Panc1 (cell line): ENCODE measurements around the gene EED. TPM values are rescaled to one million over a fixed set of nuclear protein-coding genes. Genes with fewer than 3 reads are reported as not detected.

Experiments used
- ATAC-seq: fragments of 200-7000 bp; cut with Tn5 transposase; 2 replicates; pipeline ENCODE4 v1.9.1; 2020; ENCODE audit warnings: mild to moderate bottlenecking, moderate library complexity
- BruUV-seq: library from RNA; stranded (reverse); fragments of 400-500 nt; replicated peaks from 2 replicates; lab custom pipeline; 2021; lab: Mats Ljungman, UMichigan
- CTCF ChIA-PET: fragments of 300-600 bp; sonication (Branson Sonifier 250); formaldehyde crosslinking; loops from one replicate; lab custom pipeline; 2022; ENCODE audit warnings: antibody characterized with exemption; lab: Charles Lee
- POLR2A ChIA-PET: fragments of 300-600 bp; sonication (Branson Sonifier 250); formaldehyde crosslinking; loops from one replicate; lab custom pipeline; 2022; ENCODE audit warnings: antibody characterized with exemption; lab: Charles Lee
- DNase-seq: peaks from one replicate; pipeline ENCODE4 v3.0.0-alpha.2; 2010; ENCODE audit warnings: low read depth, low spot score
- H3K27ac ChIP-seq: 2 replicates; pipeline ENCODE4 v1.5.1; 2011; ENCODE audit warnings: mild to moderate bottlenecking, low read length, inconsistent platforms
- H3K27me3 ChIP-seq: fragments of 200-500 bp; sonication (Bioruptor generic); 2 replicates; pipeline ENCODE4 v1.6.0; 2014; ENCODE audit warnings: low read length, inconsistent platforms; ENCODE audit not compliant: control insufficient read depth, insufficient read depth
- H3K36me3 ChIP-seq: fragments of 200-500 bp; sonication (Bioruptor generic); 2 replicates; pipeline ENCODE4 v1.5.1; 2014; ENCODE audit warnings: inconsistent platforms, mild to moderate bottlenecking, low read length, moderate library complexity; ENCODE audit not compliant: control insufficient read depth, insufficient read depth
- H3K4me1 ChIP-seq: 2 replicates; pipeline ENCODE4 v1.5.1; 2011; ENCODE audit warnings: inconsistent platforms, mild to moderate bottlenecking, low read length, moderate library complexity; ENCODE audit not compliant: control insufficient read depth, insufficient read depth
- H3K4me3 ChIP-seq, 2 experiments: 2 replicates each; pipeline ENCODE4 v1.5.1; 2011 to 2012; ENCODE audit warnings: low read depth in 2 of 2, low read length in 2 of 2, mild to moderate bottlenecking in 2 of 2, inconsistent platforms in 1 of 2, moderate library complexity in 1 of 2
- H3K9me3 ChIP-seq: fragments of 200-500 bp; sonication (Bioruptor generic); 2 replicates; pipeline ENCODE4 v1.5.1; 2014; ENCODE audit warnings: low read depth, mild to moderate bottlenecking, inconsistent platforms, low read length, moderate library complexity; ENCODE audit not compliant: control insufficient read depth, insufficient read depth
- CTCF ChIP-seq: fragments of 450-650 bp; IDR thresholded peaks from 2 replicates; pipeline ENCODE4 v1.5.1; 2017; ENCODE audit warnings: mild to moderate bottlenecking
- POLR2AphosphoS5 ChIP-seq: IDR thresholded peaks from 2 replicates; pipeline ENCODE4 v1.6.1; 2012; ENCODE audit warnings: mild to moderate bottlenecking, low read depth, low read length, moderate library complexity
- SIN3A ChIP-seq: IDR thresholded peaks from 2 replicates; pipeline ENCODE4 v1.6.1; 2012; ENCODE audit warnings: low read depth, mild to moderate bottlenecking, low read length, moderate library complexity, borderline replicate concordance; ENCODE audit not compliant: insufficient read depth
- TCF7L2 ChIP-seq: IDR thresholded peaks from 2 replicates; pipeline ENCODE4 v1.6.1; 2011; ENCODE audit warnings: mild to moderate bottlenecking, low read depth, low read length, inconsistent platforms
- in situ Hi-C: cut with HindIII; loops from 2 replicates; pipeline ENCODE4 v1.10.0; 2016; ENCODE audit warnings: low sequenced_read_pairs, low pct_unique_long_range_greater_than_20kb
- intact Hi-C: fragments of 100-400 bp; cut with micrococcal nuclease; formaldehyde crosslinking; loops from one replicate; pipeline ENCODE4 v1.10.0; 2022; ENCODE audit not compliant: unreplicated experiment
- total RNA-seq: library from RNA; stranded (reverse); gene quantifications from one replicate; pipeline ENCODE4 v1.2.1, GENCODE V29; 2021; ENCODE audit not compliant: unreplicated experiment
- TF ChIP-seq, protein P1 (sequence below), 2 experiments: IDR thresholded peaks; 2 replicates each; pipeline ENCODE4 v1.6.1; 2011 to 2012; ENCODE audit warnings: low read depth in 2 of 2, control low read depth in 1 of 2, low read length in 1 of 2, mild to moderate bottlenecking in 1 of 2, moderate library complexity in 1 of 2; ENCODE audit not compliant: insufficient read depth in 1 of 2

Gene EED
- total RNA-seq, 1 experiment from 2014 or later = 29.0 TPM

DNA sequence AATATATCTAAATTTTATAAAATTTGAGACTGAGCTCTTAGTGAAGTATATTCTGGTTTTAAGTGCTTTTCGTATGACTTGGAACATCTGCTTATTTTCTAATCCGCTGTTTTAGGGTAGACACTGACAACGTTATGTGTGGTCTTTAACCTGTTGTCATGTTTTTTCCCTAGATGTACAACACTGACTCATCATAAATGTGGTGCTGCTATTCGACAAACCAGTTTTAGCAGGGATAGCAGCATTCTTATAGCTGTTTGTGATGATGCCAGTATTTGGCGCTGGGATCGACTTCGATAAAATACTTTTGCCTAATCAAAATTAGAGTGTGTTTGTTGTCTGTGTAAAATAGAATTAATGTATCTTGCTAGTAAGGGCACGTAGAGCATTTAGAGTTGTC is 33.7 kb downstream of the EED start:
- H3K27me3 ChIP-seq = no peaks in the 10 kb centered on the region
- ChIA-PET CTCF (no interaction called here), POLR2A (no interaction called here)
- in situ Hi-C loops (no loop called here), intact Hi-C loops (no loop called here)
- no peaks in the 10 kb centered on the region for H3K4me1 ChIP-seq
- H3K27ac ChIP-seq = no peak overlapping the region
- peaks cover 18% of the 10 kb centered on the region; the same call in 1 of the 2 replicates for H3K36me3 ChIP-seq
- TF ChIP-seq, protein P1, sequence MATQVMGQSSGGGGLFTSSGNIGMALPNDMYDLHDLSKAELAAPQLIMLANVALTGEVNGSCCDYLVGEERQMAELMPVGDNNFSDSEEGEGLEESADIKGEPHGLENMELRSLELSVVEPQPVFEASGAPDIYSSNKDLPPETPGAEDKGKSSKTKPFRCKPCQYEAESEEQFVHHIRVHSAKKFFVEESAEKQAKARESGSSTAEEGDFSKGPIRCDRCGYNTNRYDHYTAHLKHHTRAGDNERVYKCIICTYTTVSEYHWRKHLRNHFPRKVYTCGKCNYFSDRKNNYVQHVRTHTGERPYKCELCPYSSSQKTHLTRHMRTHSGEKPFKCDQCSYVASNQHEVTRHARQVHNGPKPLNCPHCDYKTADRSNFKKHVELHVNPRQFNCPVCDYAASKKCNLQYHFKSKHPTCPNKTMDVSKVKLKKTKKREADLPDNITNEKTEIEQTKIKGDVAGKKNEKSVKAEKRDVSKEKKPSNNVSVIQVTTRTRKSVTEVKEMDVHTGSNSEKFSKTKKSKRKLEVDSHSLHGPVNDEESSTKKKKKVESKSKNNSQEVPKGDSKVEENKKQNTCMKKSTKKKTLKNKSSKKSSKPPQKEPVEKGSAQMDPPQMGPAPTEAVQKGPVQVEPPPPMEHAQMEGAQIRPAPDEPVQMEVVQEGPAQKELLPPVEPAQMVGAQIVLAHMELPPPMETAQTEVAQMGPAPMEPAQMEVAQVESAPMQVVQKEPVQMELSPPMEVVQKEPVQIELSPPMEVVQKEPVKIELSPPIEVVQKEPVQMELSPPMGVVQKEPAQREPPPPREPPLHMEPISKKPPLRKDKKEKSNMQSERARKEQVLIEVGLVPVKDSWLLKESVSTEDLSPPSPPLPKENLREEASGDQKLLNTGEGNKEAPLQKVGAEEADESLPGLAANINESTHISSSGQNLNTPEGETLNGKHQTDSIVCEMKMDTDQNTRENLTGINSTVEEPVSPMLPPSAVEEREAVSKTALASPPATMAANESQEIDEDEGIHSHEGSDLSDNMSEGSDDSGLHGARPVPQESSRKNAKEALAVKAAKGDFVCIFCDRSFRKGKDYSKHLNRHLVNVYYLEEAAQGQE (IDR thresholded peaks at IDR 0.05; ENCODE audit: insufficient read depth in 1 of 2, low read depth in 2 of 2, low read length in 1 of 2) = no peak
- no TSS peak for BruUV-seq
- no peak for ATAC-seq
- H3K9me3 ChIP-seq = no peaks in the 10 kb centered on the region
- H3K4me3 ChIP-seq = no peak overlapping the region
- DNase-seq = no peak

GRCh38 chr11:86279747-86280146 is 35.2 kb downstream of the EED start:
- in situ Hi-C loops (no loop called here), intact Hi-C loops (no loop called here)
- TF ChIP-seq CTCF = no peak
- TF ChIP-seq, protein P1 (IDR thresholded peaks at IDR 0.05; ENCODE audit: insufficient read depth in 1 of 2, low read depth in 2 of 2, low read length in 1 of 2) = no peak
- TF ChIP-seq TCF7L2 = no peak
- no TSS peak for BruUV-seq
- ATAC-seq (no peak), DNase-seq (no peak)
- ChIA-PET CTCF (no interaction called here), POLR2A (interaction anchor here (0.6 kb wide), 1 partner anchor 78 kb away, joined by 3 read pairs; no protein-coding TSS in a partner anchor)
- H3K9me3 ChIP-seq = no peaks in the 10 kb centered on the region
- no peaks in the 10 kb centered on the region for H3K27me3 ChIP-seq
- peaks cover 18% of the 10 kb centered on the region; the same call in 1 of the 2 replicates for H3K36me3 ChIP-seq
- no peaks in the 10 kb centered on the region for H3K4me1 ChIP-seq
- no peak overlapping the region for H3K27ac ChIP-seq
- H3K4me3 ChIP-seq = no peak overlapping the region

DNA sequence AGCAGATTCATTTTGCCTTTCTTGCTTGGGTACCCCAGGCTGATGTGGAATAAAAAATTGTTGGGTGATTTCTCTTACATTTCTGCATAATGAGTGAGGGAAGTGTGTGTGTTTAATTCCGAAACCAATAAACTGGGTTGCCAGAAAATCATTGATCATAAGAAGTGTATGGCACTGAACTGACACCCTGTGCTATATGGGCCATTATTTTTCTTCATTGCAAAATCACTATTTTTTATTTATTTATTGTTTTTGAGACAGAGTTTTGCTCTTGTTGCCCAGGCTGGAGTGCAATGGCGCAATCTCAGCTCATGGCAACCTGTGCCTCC is 42.9 kb downstream of the EED start:
- no peaks in the 10 kb centered on the region for H3K27me3 ChIP-seq
- POLR2A ChIA-PET = no interaction called here
- no peak for DNase-seq
- TF ChIP-seq POLR2AphosphoS5 (no peak), CTCF (no peak), TCF7L2 (no peak), SIN3A (no peak)
- TF ChIP-seq, protein P1 (IDR thresholded peaks at IDR 0.05; ENCODE audit: insufficient read depth in 1 of 2, low read depth in 2 of 2, low read length in 1 of 2) = no peak
- no peaks in the 10 kb centered on the region for H3K9me3 ChIP-seq
- H3K36me3 ChIP-seq = no peaks in the 10 kb centered on the region
- BruUV-seq = no TSS peak
- in situ Hi-C loops = no loop called here
- ATAC-seq = no peak
- no peaks in the 10 kb centered on the region for H3K4me1 ChIP-seq
- intact Hi-C loops = no loop called here
- H3K4me3 ChIP-seq = no peak overlapping the region
- no peak overlapping the region for H3K27ac ChIP-seq
- CTCF ChIA-PET = no interaction called here
